NCI-H1105 (cell line): ENCODE data around the gene FHIT.

Experiments used
- DNase-seq: peaks from one replicate; lab custom pipeline; 2025; lab: John Stamatoyannopoulos, UW

The FHIT gene

DNA sequence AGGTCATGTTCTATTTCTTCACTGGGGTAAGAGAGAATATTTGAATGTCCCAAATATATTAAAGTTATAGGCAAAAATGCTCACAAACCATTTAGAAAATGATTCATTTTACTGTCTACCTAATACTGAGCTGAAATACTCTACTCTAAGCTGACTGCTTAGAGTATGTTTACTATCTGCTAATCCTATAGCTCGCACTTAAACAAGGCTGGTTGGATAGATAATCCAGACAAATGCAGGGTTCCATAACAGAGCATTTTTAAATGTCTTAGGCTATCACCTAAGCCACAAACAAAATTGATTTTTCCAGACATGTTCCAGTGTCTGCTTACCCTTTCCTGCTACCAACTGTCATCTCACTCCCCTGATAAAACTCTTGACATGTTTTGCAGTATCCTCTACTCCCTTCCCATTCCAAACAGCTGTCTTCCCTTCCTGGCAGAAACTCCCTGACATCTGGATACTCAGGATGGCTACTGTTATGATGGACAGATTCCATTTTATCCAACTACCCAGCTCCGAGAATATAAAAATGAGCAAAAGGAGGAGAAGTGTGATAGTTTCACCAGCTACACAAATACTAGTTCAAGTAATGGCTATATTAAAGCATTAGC is 1034.7 kb downstream of the FHIT start:
- no peak for DNase-seq

DNA sequence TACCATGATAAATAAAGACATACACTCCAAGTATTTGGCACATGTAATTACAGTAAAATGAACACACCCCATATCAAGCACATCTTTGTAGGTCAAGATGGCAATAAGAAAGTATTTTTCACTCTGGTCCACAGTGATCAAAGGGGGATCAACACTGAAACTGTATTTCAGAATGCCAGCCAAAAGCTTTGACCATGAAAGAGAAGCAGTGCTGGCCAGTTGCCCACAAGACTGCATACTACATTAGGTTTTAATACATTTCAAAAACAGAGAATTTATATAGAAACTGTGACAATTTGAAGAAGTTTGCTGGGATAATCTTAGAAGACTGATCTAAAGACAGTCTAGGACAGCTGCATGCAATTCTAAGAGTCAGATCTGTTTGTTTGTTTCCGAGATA is 1035.3 kb downstream of the FHIT start:
- DNase-seq = no peak

DNA sequence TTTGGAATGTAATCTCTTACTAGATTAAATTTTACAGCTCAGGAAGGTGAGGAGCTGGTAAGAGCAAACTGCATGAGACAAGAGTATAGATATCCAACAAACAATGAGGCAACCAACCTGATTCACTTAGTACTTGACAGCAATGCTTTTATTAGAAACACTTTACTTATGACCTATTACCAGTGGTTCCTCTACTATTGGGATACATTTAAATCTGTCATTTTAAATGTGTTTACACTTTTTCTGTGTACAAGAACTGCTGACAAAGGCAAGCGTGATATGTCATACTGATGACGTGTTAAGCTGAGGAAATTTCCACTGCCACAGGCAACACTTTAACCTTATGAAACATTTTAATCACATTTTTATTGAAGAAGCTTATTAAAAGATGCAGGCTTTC is 1043.3 kb downstream of the FHIT start:
- no peak for DNase-seq

DNA sequence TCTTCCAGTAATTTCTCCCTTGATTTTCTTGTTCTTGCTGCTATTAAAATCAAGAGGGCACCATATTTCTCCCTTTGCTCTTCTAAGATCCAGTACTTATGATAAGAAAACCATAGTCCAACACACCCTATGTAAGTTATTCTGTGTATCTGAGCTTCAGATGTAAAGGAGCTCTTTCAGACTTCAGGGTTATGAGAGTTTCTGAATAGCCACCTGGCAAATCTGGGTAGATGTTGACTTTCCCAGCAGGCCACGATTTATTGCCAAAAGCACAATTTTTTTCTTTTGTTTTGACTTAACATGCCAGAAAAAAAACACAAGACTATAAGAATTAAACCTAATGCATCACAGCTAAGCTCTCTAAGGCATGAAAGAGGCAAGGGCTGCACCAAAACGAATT is 1045.0 kb downstream of the FHIT start:
- DNase-seq = no peak

DNA sequence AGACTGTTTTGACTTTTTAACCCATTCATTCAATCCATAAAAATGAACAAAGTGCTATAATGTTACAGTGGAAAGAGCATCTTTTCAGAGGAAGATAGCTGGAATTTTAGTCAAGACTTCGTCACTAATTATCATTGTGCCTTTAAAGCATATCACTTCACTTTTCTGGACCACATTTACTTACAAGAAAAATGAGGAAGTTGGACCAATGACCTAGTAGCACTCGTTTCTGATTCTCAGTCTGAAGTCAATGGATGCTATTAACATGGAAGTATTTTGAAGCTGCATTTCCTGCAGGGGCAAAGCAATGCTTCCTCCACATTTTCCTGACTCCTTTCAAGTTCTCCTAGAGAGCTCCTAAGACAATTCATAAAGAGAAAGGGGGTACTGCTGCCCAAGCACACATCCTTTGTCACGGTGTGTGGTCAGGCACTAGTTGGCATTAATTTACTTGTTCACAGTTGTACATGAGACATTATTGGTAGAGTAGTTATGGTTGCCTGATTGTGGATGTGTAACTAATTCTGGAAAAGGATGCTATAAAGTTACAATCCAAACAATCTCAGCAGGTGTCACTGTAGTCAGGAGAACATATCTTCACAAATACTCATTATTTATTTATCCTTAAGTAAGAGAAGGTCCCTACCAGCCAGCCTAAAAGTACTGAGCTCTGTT is 1049.1 kb downstream of the FHIT start:
- no peak for DNase-seq

DNA sequence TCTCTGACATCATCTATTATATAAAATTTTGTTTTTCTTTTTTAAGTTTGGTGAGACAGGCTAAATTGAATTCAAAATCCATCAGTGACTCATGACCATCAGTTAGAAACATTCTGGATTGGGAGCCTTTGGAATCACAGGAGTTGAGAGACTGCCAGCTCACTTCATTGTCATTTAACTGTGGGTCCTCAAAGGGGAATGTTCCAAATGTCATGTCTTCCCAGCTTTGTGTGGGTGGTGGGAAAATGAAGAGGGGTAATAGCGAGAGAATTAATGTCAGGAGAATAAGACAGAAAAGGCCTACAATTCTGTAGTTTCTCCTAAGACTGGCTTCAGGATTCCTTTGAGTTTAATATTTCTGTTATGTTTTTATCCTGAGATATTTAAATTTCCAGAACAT is 1051.9 kb downstream of the FHIT start:
- DNase-seq = no peak

DNA sequence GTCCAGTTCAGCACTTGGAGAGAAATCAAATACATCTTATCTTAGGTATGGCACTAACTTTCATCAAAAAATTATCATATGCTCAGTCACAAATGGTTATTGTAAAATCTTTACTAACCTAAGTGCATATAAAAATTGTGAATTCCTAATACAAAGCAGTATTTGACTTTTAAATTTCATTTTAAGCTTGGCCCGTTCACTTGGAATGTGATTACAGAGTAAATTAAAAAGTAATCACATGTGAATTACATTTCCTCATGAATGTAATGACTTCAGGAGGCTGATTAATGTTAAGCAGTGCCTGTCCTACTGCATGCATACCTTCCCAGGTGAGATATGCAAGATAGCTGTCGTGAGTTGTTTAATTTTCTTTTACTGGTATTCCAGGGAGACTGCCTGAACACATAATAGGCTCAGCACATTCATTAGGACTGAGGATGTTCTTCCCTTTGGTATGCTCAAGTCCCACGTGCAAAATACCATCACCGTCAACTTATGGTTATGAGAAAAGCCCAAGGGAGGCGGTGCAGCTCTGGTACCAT is 1053.0 kb downstream of the FHIT start:
- no peak for DNase-seq

DNA sequence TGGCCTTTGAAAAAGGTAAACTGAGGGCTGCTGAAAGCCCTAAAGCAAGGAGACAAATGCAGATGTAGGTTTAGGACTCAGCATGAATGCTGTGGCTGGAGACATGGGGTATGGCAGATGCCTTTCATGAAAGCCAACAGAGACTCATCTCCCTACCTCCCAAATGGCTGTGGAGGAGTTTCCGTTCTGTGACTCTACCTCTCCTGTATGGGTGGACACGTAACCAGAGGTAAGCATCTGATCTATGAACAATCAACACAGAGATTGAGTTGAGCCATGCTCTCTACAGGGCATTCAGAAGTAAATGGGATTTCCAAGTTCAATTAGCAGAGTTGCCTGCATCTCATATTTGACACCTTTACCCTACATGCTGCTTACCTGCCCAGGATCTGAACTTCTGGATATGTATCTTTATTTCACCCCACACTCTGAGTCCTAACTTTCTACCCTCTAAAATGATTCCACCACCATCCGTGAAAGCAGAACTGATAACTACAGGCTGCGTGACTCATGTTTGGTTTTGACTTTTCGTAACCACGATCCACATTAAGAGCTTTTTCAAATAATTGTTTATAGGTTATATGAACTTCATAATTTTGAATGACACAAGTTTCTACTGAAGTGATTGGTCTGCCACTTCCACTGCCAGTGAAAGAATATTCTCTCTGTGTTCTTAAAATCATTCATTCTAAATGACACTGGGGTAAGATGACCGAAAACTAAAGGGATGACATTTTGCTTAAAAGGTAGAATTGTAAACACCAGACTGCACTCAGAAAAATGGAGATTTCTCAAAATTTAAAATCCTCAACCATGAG is 1058.7 kb downstream of the FHIT start:
- no peak for DNase-seq

DNA sequence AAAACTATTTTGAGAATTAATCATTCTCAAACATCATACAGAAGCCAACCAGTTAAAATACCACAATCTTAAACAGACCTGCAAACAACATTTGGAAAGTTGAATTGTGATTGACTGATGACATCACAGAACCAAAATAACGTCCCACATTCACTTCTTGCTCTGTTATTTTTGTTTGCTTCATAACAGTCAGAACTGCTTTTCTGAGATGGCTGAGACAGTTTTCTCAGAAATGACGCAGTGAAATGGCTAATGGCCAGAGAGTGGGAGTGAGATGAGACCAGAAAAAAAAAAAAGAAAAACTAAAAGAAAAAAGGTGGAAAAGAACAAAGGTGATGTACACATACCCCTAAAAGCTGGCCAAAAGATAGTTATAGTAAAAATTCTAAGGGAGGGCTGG is 1061.2 kb downstream of the FHIT start:
- no peak for DNase-seq

DNA sequence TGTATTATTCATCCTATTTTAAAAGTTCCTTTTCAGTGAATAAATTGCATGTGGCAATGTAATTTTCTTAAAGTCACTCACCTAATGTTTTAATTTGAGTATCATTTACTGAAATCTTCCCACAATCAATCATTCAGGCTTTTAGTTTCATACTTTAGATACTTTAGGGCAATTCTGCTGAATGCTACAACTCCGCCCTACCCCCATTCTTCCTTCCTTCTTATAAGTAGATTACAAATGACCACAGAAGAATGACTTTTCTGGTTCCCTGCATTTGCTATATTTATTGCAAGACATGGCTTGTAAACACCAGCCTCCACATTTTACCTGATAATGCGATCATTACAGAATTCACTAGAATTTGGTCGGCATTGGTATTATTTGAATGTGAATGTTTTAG is 1061.9 kb downstream of the FHIT start:
- no peak for DNase-seq

DNA sequence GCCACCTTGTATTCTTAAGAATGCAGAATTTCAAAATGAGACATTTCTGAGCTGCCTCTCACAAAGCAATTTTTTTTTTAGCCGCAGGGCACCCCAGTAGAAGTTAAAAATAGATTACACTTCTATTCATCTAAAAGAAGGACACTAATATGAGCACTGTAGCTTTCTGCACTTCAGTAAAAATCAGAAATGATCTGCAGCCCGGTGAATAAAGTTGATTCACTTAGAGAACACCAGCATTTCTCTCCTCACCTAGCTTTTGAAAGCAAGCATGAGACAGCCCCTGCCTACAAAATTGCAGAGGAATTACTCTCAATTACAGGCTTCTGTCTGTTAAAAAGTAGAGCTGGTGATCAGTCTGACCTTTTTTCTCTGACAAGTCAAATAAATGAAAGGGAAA is 1062.4 kb downstream of the FHIT start:
- no peak for DNase-seq

DNA sequence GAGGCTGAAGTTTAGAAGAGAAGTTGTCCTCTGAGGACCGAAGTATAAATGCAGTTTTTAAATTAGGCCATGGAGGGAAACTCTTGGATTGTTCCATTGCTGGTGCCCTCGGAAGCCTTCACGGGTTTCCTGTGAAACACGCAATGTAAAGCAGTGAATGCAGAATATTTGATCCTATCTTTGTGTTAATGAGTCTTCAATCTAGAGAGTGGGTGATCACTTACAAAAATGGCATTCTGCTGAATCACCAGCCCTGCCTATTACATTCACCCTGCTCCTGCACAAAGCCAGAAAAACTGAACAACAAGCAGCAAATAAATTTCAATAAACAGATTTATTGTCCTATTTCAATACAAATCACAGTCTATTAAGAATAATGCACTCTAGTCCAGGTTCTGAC is 1063.9 kb downstream of the FHIT start:
- no peak for DNase-seq

DNA sequence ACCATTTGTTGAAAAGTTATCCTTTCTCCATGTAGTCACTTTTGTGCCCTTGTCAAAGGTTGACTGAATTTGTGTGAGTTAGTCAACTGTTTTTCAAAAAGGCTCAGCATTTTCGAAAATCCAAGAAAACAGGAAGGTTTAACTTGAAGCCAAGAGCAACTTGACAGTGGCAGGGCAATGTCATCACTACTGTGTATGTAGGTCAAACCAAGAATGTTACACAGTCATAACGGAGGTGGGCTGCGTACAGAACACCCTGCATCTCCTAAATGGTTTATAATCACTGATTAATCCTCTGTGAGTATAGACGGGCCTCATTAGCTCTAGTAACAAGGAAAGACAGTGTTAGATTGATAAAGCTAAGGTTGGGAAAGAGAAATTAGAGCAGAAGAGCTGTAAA is 1064.9 kb downstream of the FHIT start:
- no peak for DNase-seq

DNA sequence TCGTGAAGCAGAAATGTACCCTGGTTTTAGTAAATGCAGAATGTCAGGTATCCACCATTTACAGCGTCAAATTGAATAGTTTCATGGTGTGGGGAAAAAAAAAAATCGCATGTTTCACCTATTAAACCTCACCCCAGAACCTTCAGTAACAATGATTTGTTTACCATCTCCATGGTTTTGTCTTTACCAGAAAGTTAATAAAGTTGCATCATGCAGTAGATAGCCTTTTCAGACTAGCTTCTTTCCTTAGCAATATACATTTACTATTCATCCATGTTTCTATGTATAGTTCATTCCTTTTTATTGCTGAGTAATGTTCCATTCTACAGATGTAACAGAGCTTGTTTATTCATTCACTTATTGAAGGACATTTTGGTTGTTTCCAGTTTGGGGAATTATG is 1066.1 kb downstream of the FHIT start:
- DNase-seq = no peak

DNA sequence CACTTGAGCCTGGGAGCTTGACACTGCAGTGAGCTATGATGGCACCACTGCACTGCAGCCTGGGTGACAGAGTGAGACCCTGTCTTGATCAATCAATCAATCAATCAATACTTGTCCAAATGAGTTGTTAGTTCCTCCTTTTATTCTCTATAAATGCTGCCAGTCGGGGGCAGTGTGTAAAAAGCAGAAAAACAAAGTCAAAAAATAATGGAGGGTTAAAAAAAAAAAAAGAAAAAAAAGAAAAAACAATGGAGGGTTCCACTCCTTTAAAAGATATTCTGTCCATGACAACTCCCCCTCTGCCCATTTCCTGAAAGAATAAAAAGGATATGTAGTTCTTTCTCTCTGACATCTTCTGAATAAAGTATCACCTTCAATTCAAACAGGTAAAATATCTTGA is 1068.6 kb downstream of the FHIT start:
- no peak for DNase-seq

DNA sequence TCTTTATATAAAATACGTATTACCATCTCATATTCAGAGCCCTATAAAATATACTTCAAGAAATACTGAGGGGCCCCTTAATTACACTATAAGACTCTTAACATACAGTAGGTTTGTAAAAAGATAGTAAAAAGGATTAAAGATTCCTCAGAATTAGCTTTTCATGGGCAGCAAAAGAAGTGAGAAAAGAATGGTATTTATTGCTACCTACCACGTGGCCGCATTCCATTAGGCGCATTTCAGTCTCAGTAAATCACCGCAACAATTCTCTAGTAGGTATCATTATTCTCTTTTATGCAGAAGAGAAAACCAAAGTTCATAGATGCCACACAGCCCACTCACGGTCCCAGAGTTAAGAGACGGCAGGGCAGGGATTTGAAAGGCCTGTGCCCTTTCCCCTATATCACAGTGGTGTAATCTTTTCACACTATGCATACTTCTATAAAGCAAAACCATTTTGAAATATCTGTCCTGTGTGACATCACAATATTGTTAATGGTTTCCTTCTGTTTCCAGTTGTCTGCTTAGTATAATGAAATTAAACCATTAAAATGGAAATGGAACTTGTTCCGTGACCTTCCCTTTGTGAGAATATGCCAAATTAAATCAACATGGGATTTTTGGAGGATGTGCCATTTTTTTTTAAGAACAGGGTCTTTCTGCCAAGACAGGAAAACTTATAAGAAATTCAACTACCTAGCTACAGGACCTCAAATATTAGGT is 1072.2 kb downstream of the FHIT start:
- DNase-seq = no peak

DNA sequence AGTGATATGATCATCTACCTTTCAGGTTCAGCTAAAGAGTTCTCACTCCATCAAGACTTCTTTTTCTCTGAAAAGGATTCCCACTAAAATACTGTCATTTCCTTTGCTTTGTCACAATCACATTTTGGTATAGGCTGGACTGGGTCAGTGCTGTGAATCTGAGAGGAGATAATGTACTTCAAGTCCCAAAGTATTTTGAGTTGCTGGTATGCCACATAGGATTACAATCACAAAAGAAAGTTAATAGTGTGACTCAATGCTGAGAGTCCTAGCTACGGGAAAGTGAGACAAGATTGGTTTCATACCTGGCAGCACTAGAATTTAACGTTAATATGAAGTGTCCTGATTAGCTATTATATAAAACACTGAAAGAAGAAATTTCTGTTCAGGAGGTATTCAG is 1073.5 kb downstream of the FHIT start:
- DNase-seq = no peak

DNA sequence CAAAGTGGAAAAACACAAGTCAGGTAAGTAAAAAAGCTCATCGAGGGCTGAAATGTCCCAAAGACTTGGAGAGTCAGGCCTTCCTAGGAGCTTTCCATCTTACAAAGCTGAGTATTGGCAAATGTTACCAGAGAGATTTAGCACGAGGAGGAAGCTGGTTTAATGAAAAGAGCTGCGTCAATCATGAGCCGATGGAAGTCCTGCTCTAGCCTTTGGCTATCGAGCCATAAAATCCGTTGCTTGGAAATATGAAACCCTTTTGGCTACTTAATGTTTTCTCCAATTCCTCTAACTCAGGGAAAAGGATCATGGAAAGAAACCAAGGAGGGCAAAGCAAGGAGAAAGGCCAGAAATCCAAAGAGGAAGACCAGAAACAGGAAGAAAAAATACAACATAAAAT is 1074.6 kb downstream of the FHIT start:
- no peak for DNase-seq

DNA sequence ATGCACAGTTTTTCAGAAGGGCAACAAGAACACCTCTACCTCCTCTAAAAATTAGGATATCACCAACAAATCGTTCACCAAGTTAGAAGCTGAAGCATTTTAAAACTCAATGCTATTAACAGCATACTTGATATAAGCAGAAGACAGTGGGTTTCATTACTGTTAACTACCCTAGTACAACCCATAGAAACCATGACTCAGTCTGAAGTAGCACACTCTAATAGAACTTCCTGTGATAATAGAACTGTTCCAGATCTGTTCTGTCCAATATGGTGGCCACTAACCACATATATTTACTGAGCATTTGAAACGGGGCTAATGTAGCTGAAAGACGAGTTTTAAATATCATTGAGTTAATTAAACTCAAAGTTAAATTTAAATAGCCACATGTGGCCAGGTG is 1075.6 kb downstream of the FHIT start:
- no peak for DNase-seq

DNA sequence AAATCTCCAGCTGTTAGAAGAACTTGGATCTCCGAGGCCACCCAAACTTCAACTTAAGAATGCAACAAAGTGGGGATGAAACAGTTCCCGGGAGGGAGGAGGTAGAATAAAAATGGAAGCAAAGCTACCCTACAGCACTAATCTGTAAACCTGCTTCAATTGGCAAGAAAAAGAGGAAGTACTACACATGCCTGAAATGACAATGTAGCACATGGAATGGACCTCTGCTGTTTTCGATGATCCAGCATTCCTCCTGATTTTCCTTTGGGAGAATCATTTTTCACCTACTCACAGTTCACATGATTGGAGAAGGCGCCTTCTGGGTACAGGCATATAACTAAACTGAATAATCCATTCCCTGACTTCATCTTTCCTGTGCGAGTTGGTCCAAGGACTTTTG is 1081.5 kb downstream of the FHIT start:
- no peak for DNase-seq

DNA sequence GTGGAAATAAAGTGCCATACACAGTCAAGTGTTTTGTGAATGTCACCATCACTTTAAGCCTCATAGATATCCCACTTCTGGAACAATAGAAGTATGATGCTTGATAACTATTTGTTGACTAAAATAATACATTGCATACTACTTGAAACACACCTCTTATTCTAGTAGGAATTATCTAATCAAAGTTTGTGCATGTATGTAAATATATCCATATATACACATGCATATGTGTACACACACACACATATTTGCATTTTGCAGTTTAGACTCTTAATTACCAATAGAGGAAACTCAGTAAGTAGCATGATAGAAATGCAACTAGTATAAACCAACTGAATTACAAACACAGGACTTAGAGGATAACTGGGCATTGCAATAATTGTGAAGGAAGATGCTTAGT is 1084.1 kb downstream of the FHIT start:
- DNase-seq = no peak
